GM19455 (cell line): ENCODE data around the gene ADORA2A.
"Not testable (repeated sequence)": the region's sequence is repeated elsewhere in the genome, so short reads cannot be mapped to it uniquely, and the experiment has no call there.

Experiments
- ATAC-seq: cut with Tn5 transposase; IDR thresholded peaks from one replicate; pipeline ENCODE4 v1.9.1; 2021; ENCODE audit not compliant: unreplicated experiment

ADORA2A gene

GRCh38 chr22:24482575-24482974 lies 55.2 kb downstream of the ADORA2A start:
- no peak for ATAC-seq

- no peak for ATAC-seq
These were observed 55.6 kb downstream of the ADORA2A start for GRCh38 chr22:24482998-24483397.

GRCh38 chr22:24483976-24484545 lies 56.7 kb downstream of the ADORA2A start:
- no peak for ATAC-seq

GRCh38 chr22:24485170-24485569 lies 57.8 kb downstream of the ADORA2A start:
- ATAC-seq = no peak

- no peak for ATAC-seq
These were observed 58.2 kb downstream of the ADORA2A start for GRCh38 chr22:24485608-24486007.

- no peak for ATAC-seq
These were observed 59.1 kb downstream of the ADORA2A start for GRCh38 chr22:24486501-24486921.

GRCh38 chr22:24489011-24489410 lies 61.6 kb downstream of the ADORA2A start:
- no peak for ATAC-seq

- not testable (repeated sequence) for ATAC-seq
These were observed 62.0 kb downstream of the ADORA2A start for GRCh38 chr22:24489434-24489833.
